GM18505 (cell line): Measurements from ENCODE around the gene PLCZ1.
"Not testable (repeated sequence)": the region's sequence is repeated elsewhere in the genome, so short reads cannot be mapped to it uniquely, and the experiment has no call there.

ENCODE experiments used
- ATAC-seq: cut with Tn5 transposase; IDR thresholded peaks from one replicate; pipeline ENCODE4 v1.9.1; 2021; ENCODE audit not compliant: unreplicated experiment
- POLR2A ChIP-seq: IDR thresholded peaks from 4 replicates; pipeline ENCODE4 v1.6.1; 2011; ENCODE audit warnings: borderline replicate concordance; ENCODE audit not compliant: insufficient read depth, insufficient read length; ENCODE audit errors: extremely low read depth

PLCZ1 gene

GRCh38 chr12:18737819-18738218 lies at the start of gene PLCZ1, which contains the start of gene CAPZA3:
Gene PLCZ1, minus strand, starts transcription at chr12:18738012. Its CDS starts 641 bp downstream, at chr12:18737371.
Gene CAPZA3, plus strand, starts transcription at chr12:18738119. Its CDS starts 150 bp downstream, at chr12:18738269.
- no peak for TF ChIP-seq POLR2A
- no peak for ATAC-seq

GRCh38 chr12:18785465-18785864 lies 47.7 kb upstream of the PLCZ1 start:
- ATAC-seq: not testable (repeated sequence)

- ATAC-seq: no peak
These were observed 45.0 kb upstream of the PLCZ1 start for GRCh38 chr12:18782827-18783226.

GRCh38 chr12:18766479-18766878 lies 28.7 kb upstream of the PLCZ1 start:
- ATAC-seq: not testable (repeated sequence)

More at GRCh38 chr12:18782827-18783226, 45.0 kb upstream of the PLCZ1 start:
- no peak for TF ChIP-seq POLR2A

- no peak for TF ChIP-seq POLR2A
- ATAC-seq: no peak
These were observed 17.5 kb upstream of the PLCZ1 start for GRCh38 chr12:18755341-18755740.

GRCh38 chr12:18754124-18754707 lies 16.4 kb upstream of the PLCZ1 start:
- no peak for ATAC-seq
- TF ChIP-seq POLR2A: no peak

GRCh38 chr12:18753481-18754123 lies 15.8 kb upstream of the PLCZ1 start:
- TF ChIP-seq POLR2A: no peak
- no peak for ATAC-seq

- no peak for ATAC-seq
- TF ChIP-seq POLR2A: no peak
These were observed 15.1 kb upstream of the PLCZ1 start for GRCh38 chr12:18752947-18753346.

- TF ChIP-seq POLR2A: no peak
- no peak for ATAC-seq
These were observed 14.6 kb upstream of the PLCZ1 start for GRCh38 chr12:18752280-18752920.

GRCh38 chr12:18751866-18752265 lies 14.1 kb upstream of the PLCZ1 start:
- TF ChIP-seq POLR2A: no peak
- no peak for ATAC-seq

- no peak for TF ChIP-seq POLR2A
- no peak for ATAC-seq
These were observed 12.3 kb upstream of the PLCZ1 start for GRCh38 chr12:18750085-18750484.

GRCh38 chr12:18749386-18749957 lies 11.7 kb upstream of the PLCZ1 start:
- TF ChIP-seq POLR2A: no peak
- no peak for ATAC-seq

- no peak for ATAC-seq
- TF ChIP-seq POLR2A: no peak
These were observed 10.1 kb upstream of the PLCZ1 start for GRCh38 chr12:18747895-18748294.

- no peak for TF ChIP-seq POLR2A
- ATAC-seq: no peak
These were observed 6.7 kb downstream of the PLCZ1 start for GRCh38 chr12:18731156-18731555.

GRCh38 chr12:18723752-18724151 lies 14.1 kb downstream of the PLCZ1 start:
- no peak for ATAC-seq
- no peak for TF ChIP-seq POLR2A

GRCh38 chr12:18721452-18721851 lies 16.4 kb downstream of the PLCZ1 start:
- no peak for TF ChIP-seq POLR2A
- no peak for ATAC-seq
